Ishikawa (cell line): ENCODE data around the gene RECQL.

ENCODE experiments used
- EGR1 ChIP-seq: IDR thresholded peaks from 2 replicates; pipeline ENCODE4 v1.6.1; 2012
- NFIC ChIP-seq: IDR thresholded peaks from 2 replicates; pipeline ENCODE4 v1.6.1; 2012
- RAD21 ChIP-seq: IDR thresholded peaks from 2 replicates; pipeline ENCODE4 v1.6.1; 2012; ENCODE audit warnings: low read depth

DNA sequence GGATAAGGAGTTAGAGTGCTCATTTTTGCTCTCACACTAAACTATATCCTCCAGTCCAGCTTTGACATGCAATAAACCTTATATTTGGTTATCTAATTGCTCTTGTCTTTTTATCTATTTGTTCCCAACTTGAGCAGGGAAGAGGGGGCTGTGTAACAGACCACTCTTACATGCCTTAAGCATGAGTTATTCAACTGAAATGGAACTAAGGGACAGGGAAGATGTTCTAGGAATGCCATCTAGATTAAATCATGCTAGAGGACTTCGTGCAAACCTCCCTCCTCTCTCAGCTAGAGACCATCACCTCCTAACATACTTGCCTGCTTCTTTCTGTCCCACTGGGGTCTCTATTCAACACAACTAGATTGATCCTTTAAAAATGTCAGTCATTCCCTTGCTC, 45.3 kb upstream of the RECQL start:
- no peak for TF ChIP-seq EGR1
- no peak for TF ChIP-seq NFIC
- TF ChIP-seq RAD21 = no peak
